Endothelial cell (in vitro differentiated cells): ENCODE data around the gene COL4A1. TPM values are rescaled to one million over a fixed set of nuclear protein-coding genes. Genes with fewer than 3 reads are reported as not detected.

Experiments
- DNase-seq: peaks from one replicate; pipeline ENCODE4 v3.0.0; 2021; ENCODE audit warnings: low spot score
- H3K27ac Mint-ChIP-seq: one replicate; pipeline ENCODE4 v1.8.0; 2021; ENCODE audit warnings: mixed read lengths, inconsistent platforms; ENCODE audit not compliant: unreplicated experiment
- H3K27me3 Mint-ChIP-seq: one replicate; pipeline ENCODE4 v1.8.0; 2021; ENCODE audit warnings: mild to moderate bottlenecking, moderate library complexity, mixed read lengths, inconsistent platforms; ENCODE audit not compliant: unreplicated experiment
- H3K36me3 Mint-ChIP-seq: one replicate; pipeline ENCODE4 v1.8.0; 2021; ENCODE audit warnings: mild to moderate bottlenecking, low read depth, mixed read lengths, inconsistent platforms; ENCODE audit not compliant: unreplicated experiment
- H3K4me1 Mint-ChIP-seq: one replicate; pipeline ENCODE4 v1.8.0; 2021; ENCODE audit warnings: mild to moderate bottlenecking, mixed read lengths, inconsistent platforms; ENCODE audit not compliant: unreplicated experiment
- H3K4me3 Mint-ChIP-seq: one replicate; pipeline ENCODE4 v1.8.0; 2021; ENCODE audit warnings: mild to moderate bottlenecking, mixed read lengths, inconsistent platforms; ENCODE audit not compliant: unreplicated experiment
- H3K9me3 Mint-ChIP-seq: one replicate; pipeline ENCODE4 v1.8.0; 2021; ENCODE audit warnings: mixed read lengths, inconsistent platforms; ENCODE audit not compliant: unreplicated experiment
- total RNA-seq: library from RNA; stranded (reverse); fragmentation: NEBNext Ultra II Directional; extraction: Animal tissue kit (Norgen Biotek cat#: 25700); gene quantifications from one replicate; pipeline ENCODE4 v1.2.1, GENCODE V29; 2021; ENCODE audit not compliant: unreplicated experiment
- TF ChIP-seq, protein P1 (sequence below): fragments of 200-600 bp; sonication (generic); IDR thresholded peaks from one replicate; pipeline ENCODE4 v1.5.0; 2021; ENCODE audit warnings: antibody characterized with exemption; ENCODE audit not compliant: unreplicated experiment

Gene COL4A1
- total RNA-seq, 1 donor from 2014 or later: 2,720 TPM

GRCh38 chr13:110301606-110302553, 5.1 kb downstream of the COL4A1 start:
- peaks cover 54% of the 10 kb centered on the region for H3K36me3 Mint-ChIP-seq
- peaks cover 12% of the 10 kb centered on the region for H3K27me3 Mint-ChIP-seq
- peaks cover 84% of the 10 kb centered on the region for H3K4me1 Mint-ChIP-seq
- H3K9me3 Mint-ChIP-seq: no peaks in the 10 kb centered on the region
- H3K4me3 Mint-ChIP-seq: peak overlapping the region; percentile 96
- DNase-seq: no peak
- peak overlapping the region; percentile 92 for H3K27ac Mint-ChIP-seq
- TF ChIP-seq, protein P1, sequence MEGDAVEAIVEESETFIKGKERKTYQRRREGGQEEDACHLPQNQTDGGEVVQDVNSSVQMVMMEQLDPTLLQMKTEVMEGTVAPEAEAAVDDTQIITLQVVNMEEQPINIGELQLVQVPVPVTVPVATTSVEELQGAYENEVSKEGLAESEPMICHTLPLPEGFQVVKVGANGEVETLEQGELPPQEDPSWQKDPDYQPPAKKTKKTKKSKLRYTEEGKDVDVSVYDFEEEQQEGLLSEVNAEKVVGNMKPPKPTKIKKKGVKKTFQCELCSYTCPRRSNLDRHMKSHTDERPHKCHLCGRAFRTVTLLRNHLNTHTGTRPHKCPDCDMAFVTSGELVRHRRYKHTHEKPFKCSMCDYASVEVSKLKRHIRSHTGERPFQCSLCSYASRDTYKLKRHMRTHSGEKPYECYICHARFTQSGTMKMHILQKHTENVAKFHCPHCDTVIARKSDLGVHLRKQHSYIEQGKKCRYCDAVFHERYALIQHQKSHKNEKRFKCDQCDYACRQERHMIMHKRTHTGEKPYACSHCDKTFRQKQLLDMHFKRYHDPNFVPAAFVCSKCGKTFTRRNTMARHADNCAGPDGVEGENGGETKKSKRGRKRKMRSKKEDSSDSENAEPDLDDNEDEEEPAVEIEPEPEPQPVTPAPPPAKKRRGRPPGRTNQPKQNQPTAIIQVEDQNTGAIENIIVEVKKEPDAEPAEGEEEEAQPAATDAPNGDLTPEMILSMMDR: no peak

- TF ChIP-seq, protein P1: no peak
- H3K27ac Mint-ChIP-seq: peak overlapping the region; percentile 92
- peaks cover 92% of the 10 kb centered on the region for H3K4me1 Mint-ChIP-seq
- peaks cover 11% of the 10 kb centered on the region for H3K27me3 Mint-ChIP-seq
- peak overlapping the region; percentile 96 for H3K4me3 Mint-ChIP-seq
- DNase-seq: no peak
- no peaks in the 10 kb centered on the region for H3K9me3 Mint-ChIP-seq
- H3K36me3 Mint-ChIP-seq: peaks cover 55% of the 10 kb centered on the region
Measured at GRCh38 chr13:110301083-110301482, 5.9 kb downstream of the COL4A1 start.

GRCh38 chr13:110300090-110300815, 6.7 kb downstream of the COL4A1 start:
- H3K9me3 Mint-ChIP-seq: no peaks in the 10 kb centered on the region
- H3K27ac Mint-ChIP-seq: no peak overlapping the region

GRCh38 chr13:110299283-110299840, 7.6 kb downstream of the COL4A1 start:
- H3K27ac Mint-ChIP-seq: peak overlapping the region; percentile 85
- DNase-seq: no peak
- peaks cover 4% of the 10 kb centered on the region for H3K27me3 Mint-ChIP-seq
- TF ChIP-seq, protein P1: no peak
- H3K4me1 Mint-ChIP-seq: peaks cover 80% of the 10 kb centered on the region
- peaks cover 44% of the 10 kb centered on the region for H3K36me3 Mint-ChIP-seq
- H3K9me3 Mint-ChIP-seq: no peaks in the 10 kb centered on the region
- H3K4me3 Mint-ChIP-seq: peak overlapping the region; percentile 51

More at GRCh38 chr13:110300090-110300815, 6.7 kb downstream of the COL4A1 start:
- TF ChIP-seq, protein P1: no peak
- Mint-ChIP-seq H3K36me3 (peaks cover 53% of the 10 kb centered on the region), H3K27me3 (peaks cover 10% of the 10 kb centered on the region), H3K4me3 (peak overlapping the region; percentile 56), H3K4me1 (peaks cover 86% of the 10 kb centered on the region)
- no peak for DNase-seq
